Astrocyte of the spinal cord (primary cell): ENCODE results near the gene LNPEP.

Experiments used
- DNase-seq: peaks from one replicate; pipeline ENCODE4 v3.0.0; 2011; ENCODE audit warnings: low read depth, low spot score
- H3K4me3 ChIP-seq: 2 replicates; pipeline ENCODE4 v1.5.1; 2011; ENCODE audit warnings: low read depth, mild to moderate bottlenecking, low read length, moderate library complexity
- CTCF ChIP-seq: IDR thresholded peaks from 2 replicates; pipeline ENCODE4 v1.5.1; 2012; ENCODE audit warnings: low read depth, mild to moderate bottlenecking, low read length, inconsistent platforms
- in situ Hi-C: cut with HindIII; loops from 2 replicates; pipeline ENCODE4 v1.10.0; 2017; ENCODE audit warnings: low sequenced_read_pairs

Gene LNPEP

DNA sequence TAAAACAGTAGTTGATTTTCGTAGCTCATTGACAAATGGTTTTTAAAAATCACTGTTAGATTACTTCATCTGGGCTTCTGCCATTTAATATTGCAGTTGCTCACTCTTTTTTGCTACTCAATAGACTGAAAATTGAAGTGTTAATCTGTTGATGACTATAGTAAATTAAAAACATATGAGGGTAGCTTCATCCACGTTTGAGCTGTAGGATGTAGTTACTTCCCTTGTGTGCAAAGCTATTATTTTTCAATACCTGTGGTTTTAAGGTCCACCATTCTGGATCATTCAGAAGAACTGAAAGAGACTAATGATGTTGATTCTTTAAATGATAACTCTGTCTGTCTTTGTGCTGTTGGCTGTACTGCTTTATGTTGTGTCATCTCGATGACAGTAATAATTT lies 74.7 kb downstream of the LNPEP start:
- in situ Hi-C loops: no loop called here
- DNase-seq: no peak
- no peak overlapping the region for H3K4me3 ChIP-seq
- TF ChIP-seq CTCF: no peak

DNA sequence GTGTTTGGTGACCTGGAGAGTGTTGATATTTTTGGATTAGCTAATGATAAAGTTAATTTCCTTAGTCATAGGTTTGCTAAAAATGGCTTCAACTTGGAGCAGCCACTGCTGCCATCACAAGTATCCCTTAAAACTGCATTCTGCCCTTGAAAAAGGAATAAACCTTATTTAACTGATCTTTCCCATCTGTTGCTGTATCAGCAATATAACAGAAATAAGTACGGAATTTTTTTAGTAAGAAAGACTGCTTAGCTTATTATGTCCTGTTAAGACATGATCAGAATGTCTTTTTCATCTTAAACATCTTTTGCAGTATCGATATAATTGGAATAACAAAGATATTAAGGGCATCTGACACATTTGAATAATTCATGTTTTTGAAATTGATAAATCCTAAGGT lies 75.7 kb downstream of the LNPEP start:
- no peak for DNase-seq
- in situ Hi-C loops: no loop called here
- TF ChIP-seq CTCF: no peak
- no peak overlapping the region for H3K4me3 ChIP-seq

- no peak overlapping the region for H3K4me3 ChIP-seq
- peak; percentile 56 for DNase-seq
- TF ChIP-seq CTCF: no peak
- in situ Hi-C loops: no loop called here
Observed at GRCh38 chr5:97019435-97020117, 83.7 kb downstream of the LNPEP start.

- in situ Hi-C loops: no loop called here
- no peak for DNase-seq
- no peak overlapping the region for H3K4me3 ChIP-seq
- TF ChIP-seq CTCF: no peak
Observed at GRCh38 chr5:97021416-97021815, 85.5 kb downstream of the LNPEP start.

DNA sequence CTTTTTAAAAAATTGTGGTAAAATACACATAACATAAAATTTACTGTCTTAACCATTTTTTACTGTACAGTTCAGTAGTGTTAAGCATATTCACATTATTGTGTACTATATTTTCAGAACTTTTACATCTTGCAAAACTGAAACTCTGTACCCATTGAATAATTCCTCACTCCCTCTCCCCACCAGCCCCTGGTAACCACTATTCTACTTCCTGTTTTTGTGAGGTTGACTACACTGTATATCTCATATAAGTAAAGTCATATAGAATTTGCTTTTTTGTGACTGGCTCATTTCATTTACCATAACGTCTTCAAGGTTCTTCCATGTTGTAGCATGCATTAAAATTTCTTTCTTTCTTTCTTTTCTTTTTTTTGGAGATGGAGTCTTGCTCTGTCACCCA lies 87.0 kb downstream of the LNPEP start:
- no peak for TF ChIP-seq CTCF
- in situ Hi-C loops: no loop called here
- H3K4me3 ChIP-seq: no peak overlapping the region
- DNase-seq: no peak

GRCh38 chr5:97026721-97027120 lies 90.8 kb downstream of the LNPEP start:
- DNase-seq: no peak
- TF ChIP-seq CTCF: no peak
- H3K4me3 ChIP-seq: no peak overlapping the region
- in situ Hi-C loops: no loop called here
